ENCODE results near the gene CFAP20DC. TPM values are rescaled to one million over a fixed set of nuclear protein-coding genes. Genes with fewer than 3 reads are reported as not detected.

Gene CFAP20DC
- total and polyA plus RNA-seq, 2 of the 8 experiments (the other 6 are each of a cell fraction or from before 2014, with no cell fraction given): 2.2 to 2.8 TPM

GRCh38 chr3:58794750-58795149, 255.1 kb downstream of the CFAP20DC start:
- ChIA-PET CTCF (ENCODE audit: partially characterized antibody) (interaction anchor here (0.6 kb wide), 1 partner anchor 263 kb away, joined by 7 read pairs; no protein-coding TSS in a partner anchor), POLR2A (ENCODE audit: partially characterized antibody) (no interaction called here)
- Histone ChIP-seq H3K4ac (replicated peaks; ENCODE audit: insufficient read length, low read depth, low read length) (no peak overlapping the region), H3K4me2 (ENCODE audit: insufficient read depth in 1 of 2, low read depth in 2 of 2, low read length in 2 of 2) (no peak overlapping the region), H3K23me2 (ENCODE audit: low read depth, low read length) (no peaks in the 10 kb centered on the region), H2BK120ac (replicated peaks; ENCODE audit: low read depth, low read length) (no peak overlapping the region), H4K8ac (ENCODE audit: extremely low read depth, insufficient read depth, low read length) (no peak overlapping the region), H4K91ac (replicated peaks; ENCODE audit: insufficient read length, low read length) (no peak overlapping the region), H2BK5ac (ENCODE audit: low read depth, low read length) (no peak overlapping the region), H4K20me1 (replicated peaks in 1 of 2; ENCODE audit: control insufficient read depth in 1 of 2, insufficient read depth in 2 of 2, low read length in 2 of 2) (no peaks in the 10 kb centered on the region), H3K4me1 (replicated peaks in 1 of 4; ENCODE audit: control insufficient read depth in 3 of 4, insufficient read depth in 4 of 4, low read length in 3 of 4) (no peaks in the 10 kb centered on the region; a peak in 1 of 7 replicates), H2BK12ac (ENCODE audit: low read depth, low read length) (no peak overlapping the region), H3K23ac (ENCODE audit: insufficient read length) (no peak overlapping the region), H3K36me3 (ENCODE audit: control insufficient read depth in 2 of 4, insufficient read depth in 4 of 4, low read length in 3 of 4) (no peaks in the 10 kb centered on the region; a peak in 1 of 8 replicates), H2AK5ac (ENCODE audit: low read depth, low read length) (no peak overlapping the region), H3K79me1 (ENCODE audit: low read depth, low read length) (no peaks in the 10 kb centered on the region), H2BK20ac (ENCODE audit: low read length) (no peak overlapping the region), H3K14ac (ENCODE audit: insufficient read length) (no peak overlapping the region), H3K27me3 (replicated peaks in 1 of 4; ENCODE audit: control insufficient read depth in 3 of 4, extremely low read depth in 1 of 4, insufficient read depth in 3 of 4, low read length in 3 of 4) (no peaks in the 10 kb centered on the region), H3K9me3 (ENCODE audit: insufficient read depth in 2 of 2, low read depth in 1 of 2, low read length in 1 of 2) (no peaks in the 10 kb centered on the region), H3K27ac (ENCODE audit: low read depth, low read length) (no peak overlapping the region), H3K4me3 (ENCODE audit: extremely low read depth in 1 of 4, insufficient read depth in 2 of 4, low read depth in 3 of 4, low read length in 4 of 4) (no peak overlapping the region), H3K79me2 (ENCODE audit: control insufficient read depth in 1 of 2, insufficient read depth in 2 of 2, low read length in 2 of 2) (no peaks in the 10 kb centered on the region), H2BK15ac (ENCODE audit: low read length) (no peak overlapping the region), H3K9ac (replicated peaks in 1 of 4; ENCODE audit: extremely low read depth in 1 of 4, low read depth in 3 of 4, low read length in 3 of 4) (no peak overlapping the region), H4K5ac (ENCODE audit: insufficient read length, low read depth, low read length) (no peak overlapping the region), H3K56ac (replicated peaks; ENCODE audit: insufficient read length, low read depth, low read length) (no peak overlapping the region), H2AFZ (ENCODE audit: low read length) (no peak overlapping the region), H3K18ac (ENCODE audit: extremely low read depth, low read length) (no peak overlapping the region)
- no peak for TF ChIP-seq CREB1 (IDR thresholded peaks at IDR 0.05)
- TF ChIP-seq PHF8 (conservative IDR thresholded peaks at IDR 0.05; ENCODE audit: low read depth, low read length): no peak
- no peak for TF ChIP-seq NRF1 (IDR thresholded peaks at IDR 0.05; ENCODE audit: low read depth, low read length)
- no peak for TF ChIP-seq EZH2 (IDR thresholded peaks at IDR 0.05; ENCODE audit: low read depth, low read length, severe bottlenecking)
- no peak for TF ChIP-seq RAD21 (IDR thresholded peaks at IDR 0.05 in 1 of 2, conservative IDR thresholded peaks at IDR 0.05 in 1 of 2; ENCODE audit: low read depth in 2 of 2, low read length in 2 of 2)
- no peak for DNase-seq (ENCODE audit: low read depth in 1 of 2, low spot score in 2 of 2)
- 89% methylated on average over 4 of the region's 4 CpGs; no CpG with 5 or more reads in 1 of the 2 experiments for WGBS, 2 experiments (ENCODE audit: extremely low coverage in 1 of 2, insufficient coverage in 1 of 2, insufficient read length in 1 of 2, insufficient replicate concordance in 2 of 2, low coverage in 1 of 2, low lambda C conversion rate in 2 of 2, missing lambda C conversion rate in 1 of 2)
- FAIRE-seq: no peak

Measured in H1 (cell line).